HG03095 (cell line): ENCODE measurements around the gene GLCCI1.
A peak's percentile ranks its signal among the peaks of the same experiment; 100 is the strongest.

Source experiments
- ATAC-seq: cut with Tn5 transposase; IDR thresholded peaks from one replicate; pipeline ENCODE4 v1.9.1; 2021; ENCODE audit warnings: moderate library complexity; ENCODE audit not compliant: unreplicated experiment

Gene GLCCI1

DNA sequence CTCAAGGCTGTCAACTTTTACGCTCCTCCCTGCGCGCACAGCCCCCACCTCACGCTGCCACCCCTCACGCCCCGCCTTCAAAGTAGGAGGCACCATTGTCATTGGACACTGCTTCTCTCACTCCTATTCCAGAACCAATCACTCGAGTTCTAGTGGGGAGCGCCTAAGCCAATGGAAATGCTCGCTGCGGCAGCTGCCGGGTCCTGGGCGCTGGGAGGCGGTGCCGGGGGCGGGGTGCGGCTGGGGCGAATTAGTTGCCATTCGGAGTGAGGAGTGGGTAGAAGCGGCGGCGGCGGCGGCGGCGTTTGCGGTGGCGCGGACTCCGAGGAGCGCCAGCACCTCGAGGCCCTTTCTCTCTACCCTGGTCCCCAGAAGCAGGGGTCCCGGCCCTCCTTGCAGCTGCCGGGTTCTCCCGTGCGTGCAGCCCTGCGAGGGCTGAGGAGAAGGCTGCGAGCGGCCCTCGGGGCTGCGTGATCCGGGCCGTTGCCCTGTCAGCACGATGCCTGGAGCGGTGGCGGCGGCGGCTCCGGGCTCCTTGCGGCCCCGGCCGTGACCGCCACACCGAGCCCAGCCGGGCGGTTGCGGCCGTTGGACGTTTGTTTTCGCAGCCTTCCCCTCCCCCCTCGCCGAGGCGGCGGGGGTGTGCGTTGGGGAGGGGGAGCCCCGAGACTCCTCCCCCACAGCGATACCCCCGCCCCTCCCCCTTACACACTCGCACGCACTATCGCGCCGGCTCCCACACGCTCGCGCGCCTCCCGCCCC, at the start of gene GLCCI1:
TSS of gene GLCCI1 (plus strand) at position 253 of the 762 bp plus-strand sequence. CDS start 555 bp downstream, outside the sequence.
- ATAC-seq: peak; percentile 68

DNA sequence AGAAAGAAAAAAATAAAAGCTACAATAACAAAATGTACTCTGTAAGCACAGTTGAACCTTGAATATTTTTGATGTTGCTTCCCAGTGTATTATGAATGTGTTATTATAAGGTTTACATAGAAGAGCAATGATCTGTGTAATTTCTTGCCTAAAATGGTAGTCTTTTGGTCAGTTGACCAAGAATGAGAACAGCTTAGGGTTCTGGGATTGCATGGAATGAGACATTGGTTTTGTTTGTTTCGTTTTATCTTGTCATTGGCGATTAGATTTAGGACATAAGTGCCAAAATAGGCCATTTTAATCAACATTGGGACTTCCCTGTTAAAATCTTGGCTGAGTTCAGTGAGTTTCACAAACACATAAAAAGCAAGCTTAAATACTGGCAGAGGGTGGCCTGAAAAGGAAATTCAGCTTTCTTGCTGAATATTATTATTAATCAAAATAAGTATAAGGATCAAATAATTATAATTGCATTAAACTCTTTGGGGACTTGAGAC, 49.1 kb upstream of the GLCCI1 start:
- no peak for ATAC-seq

DNA sequence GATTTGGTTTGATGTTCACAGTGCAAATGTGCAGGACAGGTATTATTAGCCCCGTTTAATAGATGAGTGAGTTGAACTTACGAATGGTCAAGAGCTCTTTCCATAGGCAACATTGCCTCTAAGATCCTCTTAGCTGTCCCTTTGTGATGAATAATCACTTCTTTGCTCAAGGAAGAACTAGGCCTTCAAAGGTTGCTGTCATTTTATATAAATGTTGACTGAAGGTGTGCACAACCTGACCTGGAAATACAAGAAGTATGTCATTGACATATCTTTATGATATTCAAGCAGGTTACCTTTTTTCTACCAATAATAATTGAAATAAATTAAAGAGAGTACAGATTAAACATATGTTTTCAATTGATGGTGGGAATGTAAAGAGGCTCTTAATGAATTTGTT, 48.5 kb upstream of the GLCCI1 start:
- ATAC-seq: no peak

DNA sequence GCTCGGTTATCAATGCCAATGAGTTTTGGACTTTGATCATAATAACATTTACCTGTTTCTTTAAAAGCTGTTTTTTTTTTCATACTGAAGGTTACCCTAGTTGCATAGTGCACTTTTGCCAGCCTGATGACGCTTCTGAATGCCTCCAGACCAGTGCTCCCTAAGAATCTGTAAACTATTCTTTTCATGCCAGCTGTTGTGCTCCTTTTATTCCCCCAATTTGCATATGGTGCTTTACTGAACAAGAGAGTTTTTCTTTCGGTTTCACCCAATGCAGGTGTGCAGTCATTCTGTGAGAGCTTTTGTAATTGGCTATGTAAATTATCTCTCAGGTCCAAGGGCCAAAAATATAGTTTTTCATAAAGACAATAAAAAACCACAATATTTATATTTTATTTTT, 48.1 kb upstream of the GLCCI1 start:
- ATAC-seq: peak; percentile 91

DNA sequence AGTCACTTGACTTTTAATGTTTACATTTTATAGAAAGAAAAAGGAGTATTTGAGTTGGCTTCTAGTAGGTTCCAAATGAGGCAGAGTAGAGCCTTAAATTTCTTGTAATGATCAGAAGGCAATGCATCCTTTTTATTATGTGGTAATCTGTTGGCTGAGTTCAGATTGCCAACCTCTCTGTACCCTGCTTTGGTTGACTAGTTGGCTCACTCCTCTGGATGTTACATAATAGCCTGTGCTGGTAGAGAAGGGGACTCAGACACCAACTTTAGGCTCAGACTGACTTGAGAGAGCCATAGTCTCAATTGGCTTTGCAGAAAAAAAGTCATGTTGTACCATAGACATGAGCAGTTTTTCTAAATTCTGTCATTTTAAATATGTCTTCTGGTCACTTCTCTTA, 46.8 kb upstream of the GLCCI1 start:
- ATAC-seq: no peak

DNA sequence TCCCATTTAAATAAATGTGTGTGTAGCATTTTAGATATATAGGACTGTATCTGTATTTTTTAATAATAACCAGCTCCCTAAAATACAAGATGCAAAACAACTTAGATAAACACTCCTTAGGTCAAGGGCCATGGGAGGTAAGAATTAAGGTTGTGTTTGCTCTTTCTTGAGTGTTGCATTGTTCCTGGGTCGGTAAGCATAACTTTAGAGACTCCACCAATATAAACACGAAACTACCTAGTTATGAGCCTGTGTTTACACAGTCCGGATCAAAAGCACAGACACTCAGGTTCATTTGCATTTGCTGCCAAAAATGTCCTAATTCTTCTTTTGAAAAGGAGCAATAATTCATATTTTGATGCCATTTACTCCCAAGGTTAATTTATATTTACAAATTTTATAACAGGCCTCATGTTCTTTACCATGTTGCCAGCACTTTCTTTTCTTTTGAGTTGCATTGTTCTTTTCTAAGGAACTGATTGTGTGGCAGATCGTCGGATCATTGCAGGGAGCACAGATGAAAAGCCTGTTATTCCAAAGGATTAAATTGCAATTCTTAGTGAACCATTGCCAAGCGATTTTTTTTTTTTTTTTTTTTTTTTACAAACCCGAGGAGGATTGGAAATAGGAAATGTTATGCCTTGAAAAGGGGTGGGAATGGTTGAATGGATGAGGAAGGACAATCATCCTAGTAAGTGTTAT, 45.8 kb upstream of the GLCCI1 start:
- ATAC-seq: no peak

DNA sequence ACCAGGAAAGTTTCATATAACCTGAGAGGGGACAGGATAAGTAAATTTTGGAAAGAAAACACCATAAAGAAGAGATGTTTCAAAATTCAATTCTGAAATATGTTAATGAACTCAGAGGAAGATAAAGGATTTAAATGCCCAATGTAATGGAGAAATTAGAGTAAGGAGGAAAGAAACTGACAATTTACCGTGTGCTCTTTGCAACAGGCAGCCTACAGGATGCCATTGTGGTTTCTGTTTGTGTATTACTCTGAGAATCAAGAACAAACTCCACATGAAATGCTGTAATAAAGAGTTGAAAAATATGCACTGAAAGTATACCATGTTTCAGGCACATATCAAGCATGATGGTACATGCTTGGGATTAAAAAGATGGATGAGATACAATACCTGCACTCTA, 44.8 kb upstream of the GLCCI1 start:
- no peak for ATAC-seq

DNA sequence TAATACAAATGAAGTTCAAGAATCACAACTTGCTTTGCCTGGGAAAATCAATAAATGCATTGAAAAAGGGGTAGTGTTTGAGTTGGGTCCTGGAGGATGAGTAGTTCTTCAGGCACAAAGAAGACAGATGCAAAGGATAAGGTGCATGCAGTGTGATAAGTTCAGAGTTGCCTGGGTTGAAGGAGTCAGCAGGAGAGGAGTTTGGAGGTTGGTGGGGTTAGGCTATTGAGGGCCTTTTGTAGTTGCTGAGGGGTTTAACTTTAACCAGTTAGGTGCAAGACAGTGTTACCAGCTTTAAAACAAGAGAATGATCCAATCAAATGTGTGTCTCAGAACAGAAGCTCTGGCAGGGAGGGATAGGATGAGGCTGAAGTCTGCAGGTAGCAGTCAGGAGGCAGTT, 44.3 kb upstream of the GLCCI1 start:
- ATAC-seq: no peak

DNA sequence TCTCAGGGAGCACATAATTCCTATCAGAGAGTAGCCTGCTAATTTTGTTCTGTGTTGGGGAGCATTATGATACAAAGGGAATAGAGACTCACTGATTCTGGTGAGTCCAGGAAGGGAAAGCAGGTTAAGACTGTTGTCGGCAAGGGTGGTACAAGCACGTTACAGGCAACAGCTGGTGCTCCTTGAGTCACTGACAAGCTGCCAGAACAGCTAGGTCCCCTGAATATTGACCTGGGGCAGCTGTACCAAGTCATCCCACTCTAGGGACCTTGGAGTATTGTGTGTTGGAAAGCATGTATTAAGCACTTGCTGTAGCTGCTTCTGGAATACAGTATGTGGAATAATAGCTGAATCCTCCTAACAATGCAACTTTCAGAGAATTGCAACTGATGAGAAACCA, 37.0 kb upstream of the GLCCI1 start:
- ATAC-seq: no peak

DNA sequence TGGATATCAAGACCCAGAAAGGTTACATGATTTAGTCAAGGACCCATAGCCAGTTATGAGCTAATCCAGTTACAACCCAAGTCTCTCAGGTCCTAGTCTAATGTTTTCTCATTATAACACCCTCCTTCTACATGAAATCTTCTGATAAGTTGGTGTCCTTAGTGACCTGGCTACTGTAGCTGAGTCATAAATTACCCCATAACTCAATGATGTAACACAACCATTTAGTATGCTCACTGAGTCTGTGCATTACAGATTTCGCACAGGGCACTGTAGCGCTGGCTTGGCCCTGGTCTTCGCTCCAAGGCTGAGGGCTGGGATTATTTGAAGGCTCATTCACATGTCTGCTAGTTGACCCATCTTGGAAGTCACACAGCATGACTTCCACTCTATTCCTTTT, 36.0 kb upstream of the GLCCI1 start:
- no peak for ATAC-seq

DNA sequence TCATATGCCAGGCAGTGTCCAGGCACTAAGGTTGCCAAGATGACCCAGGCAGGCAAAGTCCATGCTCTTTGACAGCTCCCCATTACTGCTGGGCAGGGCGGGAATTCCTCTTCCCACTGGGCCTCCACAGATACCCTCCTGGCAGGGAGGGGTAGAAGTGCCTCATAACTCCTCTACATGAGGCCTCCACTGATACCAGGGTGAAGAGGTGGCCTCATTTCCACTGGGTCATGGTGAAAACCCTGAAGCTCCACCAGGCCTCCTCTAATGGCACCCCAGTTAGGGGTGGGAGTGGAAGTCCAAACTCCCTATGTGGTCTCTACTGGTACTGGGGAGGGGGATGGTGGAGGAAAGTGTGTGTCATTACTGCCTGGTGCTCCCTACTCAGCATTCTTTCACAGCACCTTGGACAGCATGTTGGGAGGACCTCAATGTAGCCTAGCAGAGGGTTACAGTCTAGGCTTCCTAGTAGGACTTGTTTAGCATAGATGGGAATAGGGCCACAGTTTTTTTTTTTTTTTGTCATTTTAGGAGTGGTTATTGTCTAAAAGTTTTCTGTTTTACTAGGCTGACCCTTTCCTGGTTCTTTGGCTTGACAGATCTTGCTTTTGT, 34.6 kb upstream of the GLCCI1 start:
- ATAC-seq: no peak

DNA sequence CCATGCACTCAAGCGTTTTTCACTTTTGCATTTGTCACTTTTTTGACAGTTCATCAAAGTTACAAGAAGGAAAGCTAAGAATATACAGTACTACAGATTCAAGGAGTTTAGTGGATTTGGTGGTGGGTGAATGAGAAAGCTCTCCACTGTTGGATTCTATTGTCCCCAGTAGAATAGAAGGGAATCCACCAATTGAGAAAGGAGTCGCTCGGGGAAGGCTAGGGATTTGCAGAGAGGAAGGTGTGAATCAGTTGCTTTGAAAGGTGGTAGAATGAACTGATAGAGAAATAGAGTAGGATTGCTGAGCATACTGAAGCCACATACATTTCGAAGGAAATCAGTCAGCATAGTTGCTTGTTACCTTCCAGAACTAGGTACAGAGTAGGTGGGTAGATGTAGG, 33.7 kb upstream of the GLCCI1 start:
- ATAC-seq: no peak

DNA sequence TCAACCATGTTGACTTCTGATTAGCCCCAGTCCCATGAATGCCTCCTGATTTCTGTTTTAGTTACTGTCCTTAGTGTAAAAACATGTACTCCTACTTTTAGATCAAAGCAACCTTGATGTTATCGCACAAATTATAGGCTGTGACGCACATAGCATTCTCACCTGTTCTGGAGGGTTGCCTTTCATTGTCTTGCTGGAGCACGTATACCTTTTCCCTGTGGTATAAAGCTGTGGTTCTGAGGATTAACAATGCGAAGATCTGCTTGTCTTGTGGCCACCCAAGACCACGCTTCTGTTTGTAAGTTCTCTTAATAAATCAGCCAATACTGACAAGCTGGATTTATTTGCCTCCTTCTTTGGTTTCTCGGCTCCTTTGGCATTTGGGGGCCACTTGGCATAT, 30.1 kb upstream of the GLCCI1 start:
- no peak for ATAC-seq

DNA sequence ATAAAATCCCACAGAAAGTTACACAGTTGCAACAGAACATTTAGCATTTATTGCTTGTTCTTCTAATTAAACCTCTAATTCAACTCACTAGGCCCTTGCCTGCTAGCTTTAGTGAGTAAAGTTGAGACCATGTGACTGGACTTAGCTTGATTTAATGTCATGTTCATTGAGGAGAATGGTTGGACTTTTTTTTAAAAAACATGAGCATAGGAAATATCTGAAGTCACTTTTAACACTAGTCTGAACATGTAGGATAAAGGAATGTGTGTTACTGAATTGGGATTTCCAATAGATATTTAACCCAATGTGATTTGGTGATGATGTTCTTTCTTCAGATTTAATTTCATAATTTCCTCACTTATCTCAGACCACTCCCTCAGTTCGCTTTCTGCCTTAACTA, 24.6 kb upstream of the GLCCI1 start:
- no peak for ATAC-seq

DNA sequence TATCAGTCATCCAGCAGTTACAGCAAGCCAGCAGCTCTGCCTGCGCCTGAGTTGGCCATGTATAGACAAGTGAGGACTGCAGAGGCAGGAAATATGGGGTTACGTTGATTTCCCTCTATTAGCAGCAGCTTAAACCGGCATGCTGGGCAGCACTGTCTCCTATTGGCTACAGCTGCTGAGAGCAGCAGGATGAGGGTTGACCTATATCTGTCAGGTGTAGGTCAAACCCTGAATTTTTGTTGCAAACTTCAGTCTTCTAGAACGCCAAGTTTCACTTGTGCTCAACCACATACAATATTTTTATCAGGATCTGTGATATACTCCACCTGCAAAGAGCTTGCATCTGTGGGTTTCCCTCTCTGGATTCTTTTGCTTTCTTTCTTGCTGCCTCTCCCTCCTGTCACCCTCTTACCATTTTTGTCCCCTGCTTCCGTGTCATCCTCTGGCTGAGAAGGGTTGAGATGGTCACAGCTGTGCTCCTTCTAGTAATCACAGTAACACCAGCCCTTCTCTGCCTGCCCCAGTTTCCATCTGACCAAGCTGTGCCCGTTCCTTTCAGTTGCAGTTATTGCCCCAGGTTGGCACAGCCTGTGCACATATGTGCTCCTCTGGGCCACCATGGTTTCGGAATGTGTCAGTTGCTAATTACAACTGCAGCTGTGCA, 23.8 kb upstream of the GLCCI1 start:
- peak; percentile 94 for ATAC-seq

DNA sequence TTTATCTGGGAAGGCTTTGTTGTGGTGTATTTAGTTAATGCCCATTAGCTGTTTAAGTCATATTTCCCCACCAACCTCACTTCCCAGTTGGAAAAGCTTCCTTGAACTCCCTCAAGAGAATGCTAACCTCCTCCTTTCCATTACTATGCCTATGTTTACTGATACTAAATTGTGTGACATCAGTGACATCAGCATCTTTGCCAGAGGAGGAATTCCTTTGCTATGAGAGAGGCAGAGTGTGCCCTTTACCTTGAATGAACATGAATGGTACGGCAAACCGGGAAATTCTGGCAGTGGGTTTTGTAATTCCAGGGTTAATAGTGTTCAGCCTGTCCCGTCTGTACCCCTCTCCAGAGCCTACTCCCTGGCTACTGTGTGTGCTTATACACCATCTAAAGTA, 22.1 kb upstream of the GLCCI1 start:
- no peak for ATAC-seq

DNA sequence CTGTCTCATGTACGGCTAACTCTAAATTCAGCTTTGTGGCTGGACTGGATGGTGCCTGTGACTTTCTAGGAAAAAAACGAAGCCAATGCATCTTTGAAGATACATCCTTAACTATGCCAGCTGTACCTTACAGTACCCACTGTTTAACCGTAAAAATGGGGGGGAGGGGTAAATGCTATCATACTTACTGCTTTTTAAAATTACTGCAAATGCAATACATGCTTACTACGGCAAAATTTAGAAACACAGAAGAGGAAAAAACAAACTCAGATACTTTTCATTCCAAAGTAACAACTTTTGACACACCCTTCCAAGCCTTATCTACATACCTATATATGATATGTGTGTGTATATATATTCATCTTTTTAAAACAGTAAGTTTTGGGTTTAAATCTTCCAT, 20.4 kb upstream of the GLCCI1 start:
- ATAC-seq: no peak

DNA sequence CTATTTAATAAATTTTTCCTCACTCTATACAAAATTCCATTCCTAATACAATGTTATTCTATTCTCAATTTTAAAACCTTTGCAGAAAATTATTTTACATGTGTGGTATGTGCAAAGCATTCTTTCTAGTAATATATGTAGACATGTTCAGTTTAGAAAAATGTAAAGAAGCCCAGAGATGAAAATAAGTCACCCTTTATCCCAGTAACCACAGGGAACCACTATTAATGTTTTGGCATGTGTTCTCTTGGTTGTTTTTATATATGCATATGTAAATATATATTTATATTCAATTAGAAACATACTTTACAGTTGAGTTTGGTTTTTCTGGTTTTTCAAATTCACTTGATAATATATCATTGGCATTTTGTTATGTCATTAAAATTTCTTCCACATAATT, 14.8 kb upstream of the GLCCI1 start:
- no peak for ATAC-seq

DNA sequence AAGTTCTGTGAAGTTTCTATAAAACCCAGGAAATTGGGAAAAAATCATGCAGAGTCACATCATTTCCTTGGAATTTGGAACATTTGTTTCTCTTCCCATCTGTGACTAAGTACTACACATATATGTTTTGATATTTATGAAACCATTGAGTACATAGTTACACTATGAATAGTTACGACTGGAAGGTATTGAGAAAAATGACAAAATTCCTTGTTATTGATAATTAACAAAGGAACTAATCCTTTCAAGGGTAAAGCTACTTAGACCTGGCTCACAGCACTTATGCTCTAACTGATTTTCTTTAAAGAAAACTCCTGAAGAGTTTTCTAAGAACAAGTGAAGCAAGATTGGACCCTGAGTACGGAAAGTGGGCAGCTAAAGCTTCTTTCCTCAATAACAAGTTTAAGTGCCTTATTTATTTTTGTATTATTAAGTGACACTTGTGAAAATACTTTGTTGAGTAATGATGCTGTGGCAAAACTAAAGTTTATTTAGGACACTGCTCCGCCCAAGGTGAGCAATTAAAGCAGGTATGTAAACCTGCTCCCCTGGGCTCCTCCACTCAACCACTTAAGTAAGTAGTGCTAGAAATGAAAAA, 12.0 kb upstream of the GLCCI1 start:
- ATAC-seq: no peak

DNA sequence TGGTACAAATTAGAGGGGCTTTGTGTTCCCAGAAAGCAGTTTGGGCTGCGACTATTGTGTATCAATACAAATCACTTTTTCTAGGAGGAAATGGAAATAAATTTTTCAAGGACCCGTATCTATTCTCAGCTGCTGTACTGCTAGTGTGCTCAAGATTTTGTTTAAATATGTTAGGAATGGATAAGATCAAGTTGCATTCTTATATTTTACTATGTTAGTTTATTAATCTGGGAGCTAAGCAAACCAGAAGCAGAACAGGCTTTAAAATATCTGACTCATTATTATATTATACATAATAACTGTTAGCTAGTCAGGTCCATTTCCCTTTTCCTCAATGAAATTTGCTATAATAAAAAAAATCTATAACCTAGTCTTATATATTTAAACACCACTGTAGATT, 11.1 kb upstream of the GLCCI1 start:
- no peak for ATAC-seq
